HL-60 (cell line): ENCODE results near the gene ADAMTS1.

ENCODE experiments used
- DNase-seq, 2 experiments: peaks; one replicate each; pipeline ENCODE4 v3.0.0-alpha.2; 2010 to 2020; ENCODE audit warnings: low read depth in 1 of 2, low spot score in 1 of 2
- H3K27ac ChIP-seq: fragments of 250-450 bp; sonication (Bioruptor Pico); replicated peaks from 2 replicates; pipeline ENCODE4 v1.5.1; 2020; ENCODE audit warnings: mild to moderate bottlenecking, moderate library complexity
- H3K27me3 ChIP-seq: fragments of 250-450 bp; sonication (Bioruptor Pico); 2 replicates; pipeline ENCODE4 v1.5.1; 2021; ENCODE audit warnings: mild to moderate bottlenecking, moderate library complexity; ENCODE audit not compliant: insufficient read depth, poor library complexity, severe bottlenecking
- H3K4me3 ChIP-seq: replicated peaks from 2 replicates; pipeline ENCODE4 v1.5.1; 2011; ENCODE audit warnings: mild to moderate bottlenecking, control low read depth, low read length; ENCODE audit not compliant: insufficient read depth
- GABPA ChIP-seq: IDR thresholded peaks from 2 replicates; pipeline ENCODE4 v1.6.1; 2012; ENCODE audit warnings: low read depth
- POLR2AphosphoS5 ChIP-seq: IDR thresholded peaks from 2 replicates; pipeline ENCODE4 v1.6.1; 2012; ENCODE audit warnings: low read depth
- SPI1 ChIP-seq: IDR thresholded peaks from 2 replicates; pipeline ENCODE4 v1.6.1; 2012; ENCODE audit warnings: low read depth, mild to moderate bottlenecking, borderline replicate concordance
- TF ChIP-seq, protein P1 (sequence below): IDR thresholded peaks from 2 replicates; pipeline ENCODE4 v1.6.1; 2012; ENCODE audit warnings: low read depth; ENCODE audit not compliant: insufficient replicate concordance
- TF ChIP-seq, protein P2 (sequence below): IDR thresholded peaks from one replicate; pipeline ENCODE4 v1.5.1; 2011; ENCODE audit warnings: low read length, control low read depth, inconsistent platforms; ENCODE audit not compliant: insufficient read depth

The ADAMTS1 gene

DNA sequence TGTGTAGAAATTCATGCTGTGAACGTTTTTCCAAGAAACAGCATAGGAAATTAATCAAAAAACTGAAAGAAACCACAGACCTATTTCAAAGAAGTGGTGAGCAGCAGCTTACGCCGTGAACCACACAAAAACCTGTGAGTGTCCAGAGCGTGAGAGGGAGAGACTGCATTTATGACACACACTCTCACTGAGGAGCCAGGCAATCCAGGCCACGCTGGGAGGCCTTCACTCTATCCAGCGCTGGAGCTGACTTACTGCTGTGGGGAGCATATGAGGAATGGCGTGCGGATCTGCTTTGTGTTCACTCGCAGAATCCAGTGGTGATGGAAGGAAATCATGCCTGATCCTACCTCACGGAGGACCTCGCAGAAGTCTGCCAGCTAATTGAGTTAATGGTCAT lies 12.7 kb downstream of the ADAMTS1 start:
- Histone ChIP-seq H3K4me3 (no peak overlapping the region), H3K27ac (no peak overlapping the region), H3K27me3 (no peaks in the 10 kb centered on the region)
- TF ChIP-seq SPI1 (no peak), POLR2AphosphoS5 (no peak), GABPA (no peak)
- TF ChIP-seq, protein P1, sequence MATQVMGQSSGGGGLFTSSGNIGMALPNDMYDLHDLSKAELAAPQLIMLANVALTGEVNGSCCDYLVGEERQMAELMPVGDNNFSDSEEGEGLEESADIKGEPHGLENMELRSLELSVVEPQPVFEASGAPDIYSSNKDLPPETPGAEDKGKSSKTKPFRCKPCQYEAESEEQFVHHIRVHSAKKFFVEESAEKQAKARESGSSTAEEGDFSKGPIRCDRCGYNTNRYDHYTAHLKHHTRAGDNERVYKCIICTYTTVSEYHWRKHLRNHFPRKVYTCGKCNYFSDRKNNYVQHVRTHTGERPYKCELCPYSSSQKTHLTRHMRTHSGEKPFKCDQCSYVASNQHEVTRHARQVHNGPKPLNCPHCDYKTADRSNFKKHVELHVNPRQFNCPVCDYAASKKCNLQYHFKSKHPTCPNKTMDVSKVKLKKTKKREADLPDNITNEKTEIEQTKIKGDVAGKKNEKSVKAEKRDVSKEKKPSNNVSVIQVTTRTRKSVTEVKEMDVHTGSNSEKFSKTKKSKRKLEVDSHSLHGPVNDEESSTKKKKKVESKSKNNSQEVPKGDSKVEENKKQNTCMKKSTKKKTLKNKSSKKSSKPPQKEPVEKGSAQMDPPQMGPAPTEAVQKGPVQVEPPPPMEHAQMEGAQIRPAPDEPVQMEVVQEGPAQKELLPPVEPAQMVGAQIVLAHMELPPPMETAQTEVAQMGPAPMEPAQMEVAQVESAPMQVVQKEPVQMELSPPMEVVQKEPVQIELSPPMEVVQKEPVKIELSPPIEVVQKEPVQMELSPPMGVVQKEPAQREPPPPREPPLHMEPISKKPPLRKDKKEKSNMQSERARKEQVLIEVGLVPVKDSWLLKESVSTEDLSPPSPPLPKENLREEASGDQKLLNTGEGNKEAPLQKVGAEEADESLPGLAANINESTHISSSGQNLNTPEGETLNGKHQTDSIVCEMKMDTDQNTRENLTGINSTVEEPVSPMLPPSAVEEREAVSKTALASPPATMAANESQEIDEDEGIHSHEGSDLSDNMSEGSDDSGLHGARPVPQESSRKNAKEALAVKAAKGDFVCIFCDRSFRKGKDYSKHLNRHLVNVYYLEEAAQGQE: no peak
- TF ChIP-seq, protein P2, sequence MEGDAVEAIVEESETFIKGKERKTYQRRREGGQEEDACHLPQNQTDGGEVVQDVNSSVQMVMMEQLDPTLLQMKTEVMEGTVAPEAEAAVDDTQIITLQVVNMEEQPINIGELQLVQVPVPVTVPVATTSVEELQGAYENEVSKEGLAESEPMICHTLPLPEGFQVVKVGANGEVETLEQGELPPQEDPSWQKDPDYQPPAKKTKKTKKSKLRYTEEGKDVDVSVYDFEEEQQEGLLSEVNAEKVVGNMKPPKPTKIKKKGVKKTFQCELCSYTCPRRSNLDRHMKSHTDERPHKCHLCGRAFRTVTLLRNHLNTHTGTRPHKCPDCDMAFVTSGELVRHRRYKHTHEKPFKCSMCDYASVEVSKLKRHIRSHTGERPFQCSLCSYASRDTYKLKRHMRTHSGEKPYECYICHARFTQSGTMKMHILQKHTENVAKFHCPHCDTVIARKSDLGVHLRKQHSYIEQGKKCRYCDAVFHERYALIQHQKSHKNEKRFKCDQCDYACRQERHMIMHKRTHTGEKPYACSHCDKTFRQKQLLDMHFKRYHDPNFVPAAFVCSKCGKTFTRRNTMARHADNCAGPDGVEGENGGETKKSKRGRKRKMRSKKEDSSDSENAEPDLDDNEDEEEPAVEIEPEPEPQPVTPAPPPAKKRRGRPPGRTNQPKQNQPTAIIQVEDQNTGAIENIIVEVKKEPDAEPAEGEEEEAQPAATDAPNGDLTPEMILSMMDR: no peak
- DNase-seq: no peak

DNA sequence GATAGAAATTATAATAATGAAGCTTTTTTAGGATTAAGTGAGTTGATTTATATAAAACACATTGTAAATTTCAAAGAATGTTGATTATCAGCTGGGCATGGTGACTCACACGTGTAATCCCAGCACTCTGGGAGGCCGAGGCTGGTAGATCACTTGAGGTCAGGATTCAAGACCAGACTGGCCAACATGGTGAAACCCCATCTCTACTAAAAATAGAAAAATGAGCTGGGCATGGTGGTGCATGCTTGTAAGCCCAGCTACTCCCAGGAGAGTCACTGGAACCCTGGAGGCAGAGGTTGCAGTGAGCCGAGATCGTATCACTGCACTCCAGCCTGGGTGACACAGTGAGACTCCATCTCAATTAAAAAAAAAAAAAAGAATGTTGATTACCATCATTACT lies 18.4 kb downstream of the ADAMTS1 start:
- no peak overlapping the region for H3K4me3 ChIP-seq
- no peak overlapping the region for H3K27ac ChIP-seq
- DNase-seq: no peak
- no peak for TF ChIP-seq GABPA
- TF ChIP-seq, protein P2: no peak
- no peak for TF ChIP-seq POLR2AphosphoS5
- TF ChIP-seq, protein P1: no peak
- no peak for TF ChIP-seq SPI1
- H3K27me3 ChIP-seq: no peaks in the 10 kb centered on the region

DNA sequence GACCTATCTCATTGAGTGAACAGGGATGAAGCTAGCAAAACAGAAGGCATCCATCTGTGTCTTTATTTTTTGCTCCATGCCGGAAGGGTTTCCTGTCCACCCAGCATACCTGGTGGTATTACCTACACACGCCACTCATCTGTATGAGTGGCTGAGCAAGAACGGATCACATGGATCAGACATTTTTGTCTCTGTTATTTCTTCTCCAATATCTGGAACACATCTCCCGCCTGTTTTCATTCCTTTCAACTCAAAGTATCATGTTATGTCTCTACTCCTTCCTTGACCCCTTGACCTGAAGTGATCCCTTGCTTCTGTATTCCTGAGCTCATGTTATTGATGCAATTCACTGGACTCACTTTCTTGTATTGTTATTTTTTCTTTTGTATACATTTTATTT lies 24.7 kb downstream of the ADAMTS1 start:
- DNase-seq: no peak
- no peak overlapping the region for H3K27ac ChIP-seq
- H3K27me3 ChIP-seq: no peaks in the 10 kb centered on the region
- TF ChIP-seq SPI1 (no peak), GABPA (no peak), POLR2AphosphoS5 (no peak)
- TF ChIP-seq, protein P1: no peak
- TF ChIP-seq, protein P2: no peak
- H3K4me3 ChIP-seq: no peak overlapping the region
